ENCODE measurements around the gene FRS3. TPM values are rescaled to one million over a fixed set of nuclear protein-coding genes. Genes with fewer than 3 reads are reported as not detected.
"Not testable (repeated sequence)": the region's sequence is repeated elsewhere in the genome, so short reads cannot be mapped to it uniquely, and the experiment has no call there.

The FRS3 gene
- total and polyA plus RNA-seq, 5 experiments from 2014 or later: 0.91 to 7.6 (median 2.8) TPM

- DNase-seq, H3K36me3 Mint-ChIP-seq, H3K4me3 Mint-ChIP-seq, H3K27ac Mint-ChIP-seq, POLR2A ChIA-PET, H3K27me3 Mint-ChIP-seq, H3K9me3 Mint-ChIP-seq, ATAC-seq, H3K4me1 Mint-ChIP-seq: not testable (repeated sequence)
Measured at GRCh38 chr6:41811946-41812345, 32.2 kb upstream of the FRS3 start.

- no peaks in the 10 kb centered on the region for H3K9me3 Mint-ChIP-seq
- POLR2A ChIA-PET: no interaction called here
- no peaks in the 10 kb centered on the region for H3K27me3 Mint-ChIP-seq
- ATAC-seq (no peak), DNase-seq (no peak)
- no peaks in the 10 kb centered on the region for H3K36me3 Mint-ChIP-seq
- no peak overlapping the region for H3K4me3 Mint-ChIP-seq
- no peak overlapping the region for H3K27ac Mint-ChIP-seq
- H3K4me1 Mint-ChIP-seq: no peaks in the 10 kb centered on the region
Measured at GRCh38 chr6:41811095-41811494, 31.4 kb upstream of the FRS3 start.

DNA sequence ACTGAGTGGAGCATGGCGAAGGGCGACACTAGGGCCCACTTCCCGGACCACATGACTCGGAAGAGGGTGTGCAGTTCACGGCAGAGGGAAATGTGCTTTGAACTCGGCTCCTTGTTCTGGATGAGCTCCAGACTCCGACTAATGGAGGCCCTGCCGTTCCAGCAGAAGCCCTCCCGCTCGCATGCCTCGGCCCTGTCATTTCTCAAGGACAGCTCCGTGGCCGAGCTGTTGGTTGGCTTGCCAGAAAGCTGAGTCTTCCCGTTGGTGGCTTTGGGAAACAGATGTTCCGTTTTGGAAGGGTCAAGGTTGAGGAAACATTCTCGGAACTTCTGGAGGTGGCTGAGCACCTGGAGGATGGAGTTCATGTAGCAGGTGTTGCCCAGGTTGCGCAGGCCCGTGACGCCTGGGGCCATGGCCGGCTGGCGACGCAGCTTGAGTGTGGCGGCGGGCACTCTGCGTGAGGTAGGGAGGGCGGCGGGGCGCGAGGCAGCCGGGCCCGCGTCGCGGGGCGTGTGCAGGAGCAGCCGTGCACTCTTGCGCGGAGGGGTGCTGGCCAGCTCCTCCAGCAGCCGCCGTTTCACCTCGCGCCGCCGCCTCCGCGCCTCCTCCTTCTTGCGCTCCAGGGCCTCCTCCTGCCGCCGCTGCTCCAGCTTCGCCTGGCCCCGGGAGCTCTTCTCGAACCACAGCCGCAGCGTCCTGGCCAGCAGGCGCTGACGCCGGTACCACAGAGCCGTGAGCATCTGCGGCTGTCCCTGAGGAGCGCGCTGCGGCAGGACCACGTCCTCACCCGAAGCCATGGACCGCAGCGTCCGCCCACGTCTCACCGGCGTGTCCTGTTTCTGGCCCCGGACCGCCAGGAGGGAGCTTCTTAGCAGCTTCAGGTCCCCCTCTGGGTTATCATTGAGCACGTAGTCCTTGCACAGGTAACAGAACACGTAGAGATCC, 26.4 kb upstream of the FRS3 start:
- peak overlapping the region in 1 of 10 donors; percentile 18 for H3K27ac Mint-ChIP-seq
- no peak for ATAC-seq
- no peaks in the 10 kb centered on the region for H3K36me3 Mint-ChIP-seq
- no peaks in the 10 kb centered on the region for H3K4me1 Mint-ChIP-seq
- no peaks in the 10 kb centered on the region for H3K9me3 Mint-ChIP-seq
- no peak overlapping the region for H3K4me3 Mint-ChIP-seq
- DNase-seq: no peak
- POLR2A ChIA-PET: no interaction called here
- no peaks in the 10 kb centered on the region for H3K27me3 Mint-ChIP-seq

- H3K4me3 Mint-ChIP-seq: no peak overlapping the region
- H3K4me1 Mint-ChIP-seq: peaks cover 0 to 2% (median 0%) of the 10 kb centered on the region in 4 donors
- H3K27me3 Mint-ChIP-seq: no peaks in the 10 kb centered on the region
- H3K36me3 Mint-ChIP-seq: peaks cover 0 to 5% (median 0%) of the 10 kb centered on the region in 3 donors
- DNase-seq (no peak), ATAC-seq (no peak)
- POLR2A ChIA-PET: no interaction called here
- no peaks in the 10 kb centered on the region for H3K9me3 Mint-ChIP-seq
- peak overlapping the region in 1 of 10 donors; percentile 48 for H3K27ac Mint-ChIP-seq
Measured at GRCh38 chr6:41801380-41801779, 21.7 kb upstream of the FRS3 start.

DNA sequence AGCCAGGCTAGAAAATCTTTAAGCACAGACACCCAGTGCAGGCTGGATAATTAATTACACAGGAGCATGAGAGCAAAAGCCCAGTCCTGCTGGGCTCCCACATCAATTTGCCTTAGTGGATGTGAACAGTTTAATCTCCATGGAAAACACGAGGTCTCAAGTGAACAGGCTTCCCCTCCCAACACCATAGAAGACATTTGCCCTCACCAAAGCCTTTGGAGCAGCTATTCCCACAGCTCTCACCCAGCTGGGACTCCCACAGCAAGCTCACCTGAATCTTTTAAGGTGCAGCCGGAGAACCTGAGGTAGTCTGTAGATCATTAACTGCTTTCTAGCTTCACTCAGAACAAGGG, 19.8 kb upstream of the FRS3 start:
- Mint-ChIP-seq H3K27ac (no peak overlapping the region), H3K9me3 (no peaks in the 10 kb centered on the region), H3K27me3 (no peaks in the 10 kb centered on the region), H3K4me1 (peaks cover 0 to 3% (median 0%) of the 10 kb centered on the region in 4 donors), H3K36me3 (peaks cover 0 to 13% (median 0%) of the 10 kb centered on the region in 3 donors), H3K4me3 (no peak overlapping the region)
- POLR2A ChIA-PET: interaction anchor here (0.6 kb wide), 1 partner anchor 136 kb away, joined by 8 read pairs; no protein-coding TSS in a partner anchor
- ATAC-seq (no peak), DNase-seq (no peak)

DNA sequence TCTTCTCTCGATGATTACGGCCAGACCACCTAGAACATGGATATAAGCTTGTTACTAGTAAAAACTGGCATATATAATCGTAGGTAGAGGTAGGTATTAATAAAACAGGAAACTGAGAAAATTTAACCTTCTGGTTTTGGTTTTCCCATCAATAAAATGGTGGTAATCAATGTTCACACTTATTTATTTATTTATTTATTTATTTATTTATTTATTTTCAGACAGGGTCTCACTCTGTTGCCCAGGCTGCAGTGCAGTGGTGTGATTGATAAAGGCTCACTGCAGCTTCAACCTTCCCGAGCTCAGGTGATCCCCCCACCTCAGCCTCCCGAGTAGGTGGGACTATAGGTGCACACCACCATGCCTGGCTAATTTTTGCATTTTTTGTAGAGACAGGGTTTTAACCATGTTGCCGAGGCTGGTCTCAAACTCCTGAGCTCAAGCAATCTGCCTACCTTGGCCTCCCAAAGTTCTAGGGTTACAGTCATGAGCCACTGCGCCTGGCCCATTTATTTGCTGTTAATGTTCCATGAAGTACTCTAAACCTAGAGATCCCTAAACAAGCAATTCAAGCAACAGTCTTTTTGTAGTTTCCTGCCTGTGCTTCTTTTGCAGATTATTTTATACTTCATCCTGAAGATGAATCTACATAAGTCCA, 19.3 kb upstream of the FRS3 start:
- H3K9me3 Mint-ChIP-seq: no peaks in the 10 kb centered on the region
- ATAC-seq (no peak), DNase-seq (no peak)
- POLR2A ChIA-PET: interaction anchor here (0.6 kb wide), 1 partner anchor 136 kb away, joined by 8 read pairs; no protein-coding TSS in a partner anchor
- H3K4me1 Mint-ChIP-seq: peaks cover 0 to 3% (median 0%) of the 10 kb centered on the region in 4 donors
- peaks cover 0 to 13% (median 0%) of the 10 kb centered on the region in 3 donors for H3K36me3 Mint-ChIP-seq
- H3K27ac Mint-ChIP-seq: no peak overlapping the region
- H3K4me3 Mint-ChIP-seq: no peak overlapping the region
- no peaks in the 10 kb centered on the region for H3K27me3 Mint-ChIP-seq

DNA sequence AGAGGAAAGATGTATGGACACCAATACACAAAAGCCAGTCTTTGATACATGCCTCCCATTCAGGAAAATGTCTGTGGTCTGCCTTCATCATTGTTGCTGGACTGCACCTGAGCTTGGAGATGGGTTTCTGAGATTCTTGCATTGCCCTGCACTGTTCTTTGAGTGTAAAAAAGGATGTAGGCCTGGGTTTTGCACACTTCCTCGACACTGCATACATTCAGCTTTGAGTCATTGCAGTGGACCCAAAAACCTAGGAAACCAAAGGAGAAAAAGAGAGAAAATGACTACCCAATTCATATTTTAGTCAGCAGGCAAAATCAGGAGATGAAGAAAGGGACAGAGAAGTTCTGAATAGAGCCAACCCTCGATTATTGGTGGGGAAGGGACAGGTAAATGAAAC, 16.8 kb upstream of the FRS3 start:
- no peak overlapping the region for H3K4me3 Mint-ChIP-seq
- H3K4me1 Mint-ChIP-seq: peaks cover 0 to 8% (median 0%) of the 10 kb centered on the region in 4 donors
- no peaks in the 10 kb centered on the region for H3K27me3 Mint-ChIP-seq
- no peaks in the 10 kb centered on the region for H3K9me3 Mint-ChIP-seq
- no peak for ATAC-seq
- POLR2A ChIA-PET: interaction anchor here (0.7 to 1.3 kb wide), 2 partner anchors 9 to 1375 kb away, joined by 6 to 7 read pairs; partner anchors contain the start of gene TOMM6
- no peak for DNase-seq
- peak overlapping the region in 2 of 10 donors; percentile 43 to 70 for H3K27ac Mint-ChIP-seq
- peaks cover 0 to 33% (median 4%) of the 10 kb centered on the region in 3 donors for H3K36me3 Mint-ChIP-seq

GRCh38 chr6:41791984-41792383, 12.3 kb upstream of the FRS3 start:
- Mint-ChIP-seq H3K27ac (peak overlapping the region in 4 of 10 donors; percentile 3 to 57 (median 12)), H3K9me3 (no peaks in the 10 kb centered on the region), H3K4me1 (peaks cover 0 to 26% (median 7%) of the 10 kb centered on the region in 4 donors), H3K27me3 (no peaks in the 10 kb centered on the region), H3K36me3 (peaks cover 0 to 50% (median 9%) of the 10 kb centered on the region in 3 donors), H3K4me3 (no peak overlapping the region)
- POLR2A ChIA-PET: no interaction called here
- DNase-seq: no peak
- ATAC-seq: no peak

GRCh38 chr6:41791305-41791704, 11.6 kb upstream of the FRS3 start:
- no peaks in the 10 kb centered on the region for H3K27me3 Mint-ChIP-seq
- POLR2A ChIA-PET: interaction anchor here (0.6 kb wide), 1 partner anchor 98 kb away, joined by 3 read pairs; no protein-coding TSS in a partner anchor
- no peaks in the 10 kb centered on the region for H3K9me3 Mint-ChIP-seq
- ATAC-seq (no peak), DNase-seq (no peak)
- peaks cover 0 to 49% (median 9%) of the 10 kb centered on the region in 3 donors for H3K36me3 Mint-ChIP-seq
- peak overlapping the region in 2 of 10 donors; percentile 2 to 19 for H3K27ac Mint-ChIP-seq
- peaks cover 0 to 25% (median 7%) of the 10 kb centered on the region in 4 donors for H3K4me1 Mint-ChIP-seq
- H3K4me3 Mint-ChIP-seq: no peak overlapping the region

DNA sequence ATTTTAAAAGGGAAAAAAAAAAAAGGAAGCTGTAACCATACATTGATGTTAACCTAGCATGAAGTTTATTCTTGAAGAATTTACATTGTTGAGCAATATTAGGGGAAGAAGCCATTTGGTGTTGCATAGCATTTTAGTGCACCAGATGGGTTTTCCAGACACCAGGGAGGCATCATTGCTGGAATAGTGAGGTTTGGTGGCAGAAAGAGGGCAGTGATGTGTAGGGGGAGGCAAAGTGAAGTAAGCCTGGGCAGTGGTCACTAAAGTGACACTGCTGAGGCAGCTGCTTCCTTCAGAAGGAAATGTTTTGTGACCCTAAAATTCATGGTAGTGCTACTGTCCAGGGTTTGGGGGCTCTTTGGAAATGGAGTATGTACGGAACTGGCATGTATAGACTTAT, 10.3 kb upstream of the FRS3 start:
- no peak for ATAC-seq
- no peak for DNase-seq
- H3K36me3 Mint-ChIP-seq: peaks cover 0 to 46% (median 9%) of the 10 kb centered on the region in 3 donors
- no peaks in the 10 kb centered on the region for H3K27me3 Mint-ChIP-seq
- H3K27ac Mint-ChIP-seq: peak overlapping the region in 2 of 10 donors; percentile 17 to 45
- no peaks in the 10 kb centered on the region for H3K9me3 Mint-ChIP-seq
- POLR2A ChIA-PET: interaction anchor here (1.1 kb wide), 1 partner anchor 9 kb away, joined by 3 read pairs; the partner anchor contains the start of gene PRICKLE4
- H3K4me3 Mint-ChIP-seq: peak overlapping the region in 2 of 10 donors; percentile 12 to 43
- H3K4me1 Mint-ChIP-seq: peaks cover 0 to 30% (median 7%) of the 10 kb centered on the region in 4 donors

GRCh38 chr6:41789390-41789724, 9.7 kb upstream of the FRS3 start:
- Mint-ChIP-seq H3K9me3 (no peaks in the 10 kb centered on the region), H3K27ac (peak overlapping the region in 8 of 10 donors; percentile 17 to 85 (median 72)), H3K36me3 (peaks cover 0 to 44% (median 9%) of the 10 kb centered on the region in 3 donors), H3K4me1 (peaks cover 2 to 30% (median 10%) of the 10 kb centered on the region in 4 donors), H3K27me3 (no peaks in the 10 kb centered on the region), H3K4me3 (peak overlapping the region in 9 of 10 donors; percentile 69 to 96 (median 83))
- POLR2A ChIA-PET: interaction anchor here (1.1 kb wide), 1 partner anchor 9 kb away, joined by 3 read pairs; the partner anchor contains the start of gene PRICKLE4
- DNase-seq (no peak), ATAC-seq (no peak)

- no peaks in the 10 kb centered on the region for H3K9me3 Mint-ChIP-seq
- peak; percentile 80 for ATAC-seq
- POLR2A ChIA-PET: interaction anchor here (0.5 to 4.5 kb wide), 27 partner anchors 9 to 1405 kb away, joined by 3 to 102 read pairs (median 4); partner anchors contain the start of genes BYSL, CNPY3, KLHDC3 and MEA1
- H3K27ac Mint-ChIP-seq: peak within 1 kb of the TSS; percentile 92 to 98 (median 96)
- peaks cover 0 to 4% (median 0%) of the 10 kb centered on the region in 5 donors for H3K27me3 Mint-ChIP-seq
- peaks cover 0 to 32% (median 8%) of the 10 kb centered on the region in 3 donors for H3K36me3 Mint-ChIP-seq
- DNase-seq: peak; percentile 90 to 97 (median 95)
- H3K4me3 Mint-ChIP-seq: peak within 1 kb of the TSS; percentile 89 to 97 (median 94)
- H3K4me1 Mint-ChIP-seq: peaks cover 2 to 28% (median 13%) of the 10 kb centered on the region in 4 donors
Measured at GRCh38 chr6:41787219-41787917, 7.7 kb upstream of the FRS3 start, which contains the start of gene TOMM6. TSS of gene TOMM6 (plus strand) at chr6:41787694. CDS start at chr6:41787698, 4 bp downstream.

Data from naive thymus-derived CD8-positive, alpha-beta T cell (primary cell).